HCT116 (cell line): ENCODE results near the gene GFOD1. TPM values are rescaled to one million over a fixed set of nuclear protein-coding genes. Genes with fewer than 3 reads are reported as not detected.

Experiments
- ATAC-seq: fragments of 200-7000 bp; cut with Tn5 transposase; 2 replicates; pipeline ENCODE4 v1.9.1; 2020; ENCODE audit warnings: mild to moderate bottlenecking, moderate library complexity
- BruUV-seq: library from RNA; stranded (reverse); fragments of 400-500 nt; replicated peaks from 2 replicates; lab custom pipeline; 2021; lab: Mats Ljungman, UMichigan
- CTCF ChIA-PET: fragments of 300-600 bp; sonication (Branson Sonifier 250); formaldehyde crosslinking; loops from one replicate; lab custom pipeline; 2021; ENCODE audit warnings: antibody characterized with exemption; lab: Charles Lee
- POLR2A ChIA-PET: fragments of 300-600, 350-600 bp; sonication (Branson Sonifier 250); formaldehyde crosslinking; loops from one replicate; lab custom pipeline; 2021; ENCODE audit warnings: antibody characterized with exemption; lab: Charles Lee
- RAD21 ChIA-PET, 2 experiments: fragments of 300-600 bp; sonication (Branson Sonifier 250); formaldehyde crosslinking; loops; one replicate each; lab custom pipeline; 2023; ENCODE audit warnings: low total read pairs in 2 of 2; ENCODE audit not compliant: uncharacterized antibody in 2 of 2, unreplicated experiment in 2 of 2, low non-redundant PET in 1 of 2; lab: Charles Lee
- DNase-seq: peaks from one replicate; pipeline ENCODE4 v3.0.0-alpha.2; 2010; ENCODE audit warnings: low read depth, low spot score
- H2AFZ ChIP-seq: fragments of 200-600 bp; shearing (Covaris generic), sonication (generic); 2 replicates; pipeline ENCODE4 v1.6.1; 2017; ENCODE audit warnings: low read depth, mixed run types, mixed read lengths, antibody characterized with exemption, low read length; ENCODE audit not compliant: poor library complexity, severe bottlenecking
- H3K27ac ChIP-seq: 2 replicates; pipeline ENCODE4 v1.5.1; 2012; ENCODE audit warnings: low read depth, low read length
- H3K27me3 ChIP-seq: fragments of 200-600 bp; sonication (generic); 2 replicates; pipeline ENCODE4 v1.6.1; 2016; ENCODE audit warnings: mixed run types, low read length, mixed read lengths; ENCODE audit not compliant: insufficient read depth
- H3K36me3 ChIP-seq, 2 experiments: fragments of 200-500 bp in 1 of 2; fragments of 200-600 bp in 1 of 2; sonication (Bioruptor generic) in 1 of 2; sonication (generic) in 1 of 2; 2 replicates each; pipeline versions ENCODE4 v1.5.1 to v1.6.1; 2014 to 2016; ENCODE audit warnings: low read length in 2 of 2, inconsistent platforms in 1 of 2, mixed read lengths in 1 of 2, mixed run types in 1 of 2; ENCODE audit not compliant: insufficient read depth in 2 of 2, control insufficient read depth in 1 of 2
- H3K4me1 ChIP-seq, 2 experiments: fragments of 200-600 bp in 1 of 2; sonication (generic) in 1 of 2; 2 replicates each; pipeline versions ENCODE4 v1.5.1 to v1.6.1; 2012 to 2017; ENCODE audit warnings: low read length in 2 of 2, inconsistent platforms in 1 of 2, mild to moderate bottlenecking in 1 of 2, mixed read lengths in 1 of 2, mixed run types in 1 of 2, moderate library complexity in 1 of 2; ENCODE audit not compliant: insufficient read depth in 2 of 2, control insufficient read depth in 1 of 2
- H3K4me2 ChIP-seq: fragments of 200-600 bp; sonication (generic); 2 replicates; pipeline ENCODE4 v1.6.1; 2017; ENCODE audit warnings: mixed run types, low read length, mixed read lengths
- H3K4me3 ChIP-seq, 2 experiments: fragments of 200-600 bp in 1 of 2; sonication (generic) in 1 of 2; replicated peaks in 1 of 2; 2 replicates each; pipeline ENCODE4 v1.5.1; 2011 to 2016; ENCODE audit warnings: low read length in 2 of 2, control low read depth in 1 of 2, low read depth in 1 of 2, mild to moderate bottlenecking in 1 of 2, mixed read lengths in 1 of 2, mixed run types in 1 of 2
- H3K79me2 ChIP-seq: fragments of 200-600 bp; sonication (generic); 2 replicates; pipeline ENCODE4 v1.6.1; 2017; ENCODE audit warnings: mild to moderate bottlenecking, mixed run types, low read length, moderate library complexity, mixed read lengths; ENCODE audit not compliant: insufficient read depth
- H3K9ac ChIP-seq: fragments of 200-600 bp; sonication (generic); 2 replicates; pipeline ENCODE4 v1.6.1; 2016; ENCODE audit warnings: low read length, mixed read lengths
- H3K9me2 ChIP-seq: fragments of 200-600 bp; sonication (generic), shearing (Covaris generic); 2 replicates; pipeline ENCODE4 v1.6.1; 2017; ENCODE audit warnings: mixed run types, mild to moderate bottlenecking, moderate library complexity; ENCODE audit not compliant: insufficient read depth
- H3K9me3 ChIP-seq, 2 experiments: fragments of 200-500 bp in 1 of 2; fragments of 200-600 bp in 1 of 2; sonication (Bioruptor generic) in 1 of 2; sonication (generic) in 1 of 2; 2 replicates each; pipeline ENCODE4 v1.6.1; 2014 to 2017; ENCODE audit warnings: low read length in 2 of 2, mixed read lengths in 2 of 2, inconsistent platforms in 1 of 2, low read depth in 1 of 2, mild to moderate bottlenecking in 1 of 2, mixed run types in 1 of 2, moderate library complexity in 1 of 2; ENCODE audit not compliant: control insufficient read depth in 1 of 2, insufficient read depth in 1 of 2
- H4K20me1 ChIP-seq: fragments of 200-600 bp; sonication (generic), shearing (Covaris generic); 2 replicates; pipeline ENCODE4 v1.6.1; 2017; ENCODE audit warnings: mixed run types, mild to moderate bottlenecking, moderate library complexity; ENCODE audit not compliant: insufficient read depth
- EGR1 ChIP-seq: IDR thresholded peaks from 2 replicates; pipeline ENCODE4 v1.6.1; 2012; ENCODE audit warnings: low read depth
- ELF1 ChIP-seq: IDR thresholded peaks from 2 replicates; pipeline ENCODE4 v1.6.1; 2012; ENCODE audit warnings: low read depth, borderline replicate concordance
- EZH2 ChIP-seq: fragments of 200-600 bp; sonication (generic); IDR thresholded peaks from 2 replicates; pipeline ENCODE4 v1.6.1; 2017; ENCODE audit warnings: antibody characterized with exemption, mixed run types
- EZH2phosphoT487 ChIP-seq: fragments of 200-600 bp; IDR thresholded peaks from 2 replicates; pipeline ENCODE4 v1.6.1; 2018; ENCODE audit warnings: antibody characterized with exemption, borderline replicate concordance
- POLR2A ChIP-seq: IDR thresholded peaks from 2 replicates; pipeline ENCODE4 v1.7.0; 2011; ENCODE audit warnings: borderline replicate concordance; ENCODE audit not compliant: insufficient read depth, insufficient read length; ENCODE audit errors: extremely low read depth
- POLR2AphosphoS5 ChIP-seq: IDR thresholded peaks from 2 replicates; pipeline ENCODE4 v1.6.1; 2011; ENCODE audit warnings: mild to moderate bottlenecking, low read depth, low read length, moderate library complexity
- RAD21 ChIP-seq: IDR thresholded peaks from 2 replicates; pipeline ENCODE4 v1.6.1; 2012; ENCODE audit warnings: low read depth, mild to moderate bottlenecking
- SIN3A ChIP-seq: IDR thresholded peaks from 2 replicates; pipeline ENCODE4 v1.6.1; 2012; ENCODE audit warnings: low read depth
- TCF7L2 ChIP-seq: IDR thresholded peaks from 2 replicates; pipeline ENCODE4 v1.7.0; 2011; ENCODE audit warnings: borderline replicate concordance, inconsistent platforms; ENCODE audit not compliant: insufficient read depth, insufficient read length; ENCODE audit errors: extremely low read depth
- YY1 ChIP-seq: IDR thresholded peaks from 2 replicates; pipeline ENCODE4 v1.6.1; 2011; ENCODE audit warnings: low read length, low read depth, moderate library complexity, mild to moderate bottlenecking; ENCODE audit not compliant: insufficient replicate concordance; ENCODE audit errors: extremely low read depth
- ZNF274 ChIP-seq: fragments of 200-500 bp; sonication (Bioruptor generic); IDR thresholded peaks from 2 replicates; pipeline ENCODE4 v1.6.1; 2014; ENCODE audit warnings: mild to moderate bottlenecking, low read depth, low read length, inconsistent platforms
- intact Hi-C: fragments of 100-400 bp; cut with micrococcal nuclease; formaldehyde crosslinking; loops from 2 replicates; pipeline ENCODE4 v1.10.0; 2022
- total RNA-seq: library from RNA; stranded (reverse); gene quantifications from one replicate; pipeline ENCODE4 v1.2.1, GENCODE V29; 2021; ENCODE audit not compliant: unreplicated experiment
- TF ChIP-seq, protein P1 (sequence below), 3 experiments: fragments of 200-600 bp in 1 of 3; sonication (generic) in 1 of 3; IDR thresholded peaks in 2 of 3; conservative IDR thresholded peaks in 1 of 3; 2 replicates each; pipeline ENCODE4 v1.5.1; 2012 to 2017; ENCODE audit warnings: low read depth in 2 of 3, low read length in 2 of 3, antibody characterized with exemption in 1 of 3, borderline replicate concordance in 1 of 3, control low read depth in 1 of 3, mild to moderate bottlenecking in 1 of 3, mixed read lengths in 1 of 3, mixed run types in 1 of 3, moderate library complexity in 1 of 3; ENCODE audit not compliant: insufficient read depth in 1 of 3
- TF ChIP-seq, protein P2 (sequence below): IDR thresholded peaks from 2 replicates; pipeline ENCODE4 v1.6.1; 2012; ENCODE audit warnings: low read depth
- TF ChIP-seq, protein P3 (sequence below): IDR thresholded peaks from 2 replicates; pipeline ENCODE4 v1.6.1; 2012
- TF ChIP-seq, protein P4 (sequence below): IDR thresholded peaks from 2 replicates; pipeline ENCODE4 v1.6.1; 2011; ENCODE audit warnings: mild to moderate bottlenecking, low read length, moderate library complexity; ENCODE audit not compliant: insufficient replicate concordance; ENCODE audit errors: extremely low read depth

Gene GFOD1
- total RNA-seq, 1 experiment from 2014 or later, result 3.8 TPM

DNA sequence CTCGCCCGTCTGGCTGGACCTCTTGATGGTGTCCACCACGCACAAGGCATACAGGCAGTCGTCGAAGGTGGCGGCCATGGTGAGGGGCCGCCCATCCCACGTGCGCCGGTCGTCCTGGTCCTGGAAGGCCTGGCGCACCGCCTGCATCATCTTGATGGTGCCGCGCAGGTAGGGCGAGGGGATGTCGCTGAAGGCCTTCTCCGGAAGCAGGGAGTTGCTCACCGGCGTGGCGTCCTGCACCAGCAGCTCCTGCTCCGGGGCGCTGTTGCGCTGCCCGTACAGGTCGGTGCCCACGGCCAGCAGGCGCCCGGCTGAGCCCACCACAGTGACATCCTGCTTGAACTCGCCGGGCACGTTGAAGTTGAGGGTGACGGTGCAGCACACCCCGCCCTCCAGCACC, 122.6 kb downstream of the GFOD1 start (continued):
- TF ChIP-seq, protein P1, sequence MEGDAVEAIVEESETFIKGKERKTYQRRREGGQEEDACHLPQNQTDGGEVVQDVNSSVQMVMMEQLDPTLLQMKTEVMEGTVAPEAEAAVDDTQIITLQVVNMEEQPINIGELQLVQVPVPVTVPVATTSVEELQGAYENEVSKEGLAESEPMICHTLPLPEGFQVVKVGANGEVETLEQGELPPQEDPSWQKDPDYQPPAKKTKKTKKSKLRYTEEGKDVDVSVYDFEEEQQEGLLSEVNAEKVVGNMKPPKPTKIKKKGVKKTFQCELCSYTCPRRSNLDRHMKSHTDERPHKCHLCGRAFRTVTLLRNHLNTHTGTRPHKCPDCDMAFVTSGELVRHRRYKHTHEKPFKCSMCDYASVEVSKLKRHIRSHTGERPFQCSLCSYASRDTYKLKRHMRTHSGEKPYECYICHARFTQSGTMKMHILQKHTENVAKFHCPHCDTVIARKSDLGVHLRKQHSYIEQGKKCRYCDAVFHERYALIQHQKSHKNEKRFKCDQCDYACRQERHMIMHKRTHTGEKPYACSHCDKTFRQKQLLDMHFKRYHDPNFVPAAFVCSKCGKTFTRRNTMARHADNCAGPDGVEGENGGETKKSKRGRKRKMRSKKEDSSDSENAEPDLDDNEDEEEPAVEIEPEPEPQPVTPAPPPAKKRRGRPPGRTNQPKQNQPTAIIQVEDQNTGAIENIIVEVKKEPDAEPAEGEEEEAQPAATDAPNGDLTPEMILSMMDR (IDR thresholded peaks at IDR 0.05 in 2 of 3, conservative IDR thresholded peaks at IDR 0.05 in 1 of 3; ENCODE audit: borderline replicate concordance in 1 of 3, insufficient read depth in 1 of 3, low read depth in 2 of 3, low read length in 2 of 3), result no peak
- TF ChIP-seq ELF1, result no peak

DNA sequence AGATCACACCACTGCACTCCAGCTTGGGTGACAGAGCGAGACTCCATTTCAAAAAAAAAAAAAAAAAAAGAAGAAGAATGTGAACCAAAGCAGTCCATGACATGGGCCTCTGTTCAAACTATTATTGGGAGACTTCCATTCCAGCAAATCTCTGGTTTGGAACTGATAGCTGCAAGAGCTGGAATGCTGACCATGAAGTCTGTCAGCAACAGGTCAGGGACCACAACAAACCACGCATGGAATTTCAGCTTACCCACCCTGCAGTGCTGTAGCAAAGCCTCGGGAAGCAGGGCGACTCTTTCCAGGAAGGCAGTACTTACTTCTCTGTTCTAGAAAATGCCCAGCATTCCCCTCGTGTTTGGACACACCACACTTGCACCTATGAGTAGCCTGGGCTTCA, 125.0 kb downstream of the GFOD1 start:
- no peaks in the 10 kb centered on the region for H3K9me2 ChIP-seq
- no peak overlapping the region for H3K9ac ChIP-seq
- no peaks in the 10 kb centered on the region for H3K9me3 ChIP-seq
- intact Hi-C loops, result no loop called here
- no peak overlapping the region for H3K4me2 ChIP-seq
- ATAC-seq, result no peak
- H3K27ac ChIP-seq, result no peak overlapping the region
- POLR2A ChIA-PET, result no interaction called here
- CTCF ChIA-PET, result no interaction called here
- H3K27me3 ChIP-seq, result no peaks in the 10 kb centered on the region
- H3K79me2 ChIP-seq, result no peaks in the 10 kb centered on the region
- no peak overlapping the region for H3K4me3 ChIP-seq
- H4K20me1 ChIP-seq, result no peaks in the 10 kb centered on the region
- H2AFZ ChIP-seq, result no peak overlapping the region
- no TSS peak for BruUV-seq
- H3K36me3 ChIP-seq, result no peaks in the 10 kb centered on the region
- peaks cover 0 to 2% of the 10 kb centered on the region in 2 experiments; a peak in 1 of 4 replicates for H3K4me1 ChIP-seq
- DNase-seq, result no peak
- RAD21 ChIA-PET, result no interaction called here
- TF ChIP-seq POLR2AphosphoS5 (no peak), RAD21 (no peak), YY1 (no peak), TCF7L2 (no peak), SIN3A (no peak), EGR1 (no peak), ZNF274 (no peak), EZH2phosphoT487 (no peak), ELF1 (no peak), POLR2A (no peak), EZH2 (no peak)
- TF ChIP-seq, protein P2, sequence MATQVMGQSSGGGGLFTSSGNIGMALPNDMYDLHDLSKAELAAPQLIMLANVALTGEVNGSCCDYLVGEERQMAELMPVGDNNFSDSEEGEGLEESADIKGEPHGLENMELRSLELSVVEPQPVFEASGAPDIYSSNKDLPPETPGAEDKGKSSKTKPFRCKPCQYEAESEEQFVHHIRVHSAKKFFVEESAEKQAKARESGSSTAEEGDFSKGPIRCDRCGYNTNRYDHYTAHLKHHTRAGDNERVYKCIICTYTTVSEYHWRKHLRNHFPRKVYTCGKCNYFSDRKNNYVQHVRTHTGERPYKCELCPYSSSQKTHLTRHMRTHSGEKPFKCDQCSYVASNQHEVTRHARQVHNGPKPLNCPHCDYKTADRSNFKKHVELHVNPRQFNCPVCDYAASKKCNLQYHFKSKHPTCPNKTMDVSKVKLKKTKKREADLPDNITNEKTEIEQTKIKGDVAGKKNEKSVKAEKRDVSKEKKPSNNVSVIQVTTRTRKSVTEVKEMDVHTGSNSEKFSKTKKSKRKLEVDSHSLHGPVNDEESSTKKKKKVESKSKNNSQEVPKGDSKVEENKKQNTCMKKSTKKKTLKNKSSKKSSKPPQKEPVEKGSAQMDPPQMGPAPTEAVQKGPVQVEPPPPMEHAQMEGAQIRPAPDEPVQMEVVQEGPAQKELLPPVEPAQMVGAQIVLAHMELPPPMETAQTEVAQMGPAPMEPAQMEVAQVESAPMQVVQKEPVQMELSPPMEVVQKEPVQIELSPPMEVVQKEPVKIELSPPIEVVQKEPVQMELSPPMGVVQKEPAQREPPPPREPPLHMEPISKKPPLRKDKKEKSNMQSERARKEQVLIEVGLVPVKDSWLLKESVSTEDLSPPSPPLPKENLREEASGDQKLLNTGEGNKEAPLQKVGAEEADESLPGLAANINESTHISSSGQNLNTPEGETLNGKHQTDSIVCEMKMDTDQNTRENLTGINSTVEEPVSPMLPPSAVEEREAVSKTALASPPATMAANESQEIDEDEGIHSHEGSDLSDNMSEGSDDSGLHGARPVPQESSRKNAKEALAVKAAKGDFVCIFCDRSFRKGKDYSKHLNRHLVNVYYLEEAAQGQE, result no peak
- TF ChIP-seq, protein P3, sequence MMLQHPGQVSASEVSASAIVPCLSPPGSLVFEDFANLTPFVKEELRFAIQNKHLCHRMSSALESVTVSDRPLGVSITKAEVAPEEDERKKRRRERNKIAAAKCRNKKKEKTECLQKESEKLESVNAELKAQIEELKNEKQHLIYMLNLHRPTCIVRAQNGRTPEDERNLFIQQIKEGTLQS, result no peak
- TF ChIP-seq, protein P4, sequence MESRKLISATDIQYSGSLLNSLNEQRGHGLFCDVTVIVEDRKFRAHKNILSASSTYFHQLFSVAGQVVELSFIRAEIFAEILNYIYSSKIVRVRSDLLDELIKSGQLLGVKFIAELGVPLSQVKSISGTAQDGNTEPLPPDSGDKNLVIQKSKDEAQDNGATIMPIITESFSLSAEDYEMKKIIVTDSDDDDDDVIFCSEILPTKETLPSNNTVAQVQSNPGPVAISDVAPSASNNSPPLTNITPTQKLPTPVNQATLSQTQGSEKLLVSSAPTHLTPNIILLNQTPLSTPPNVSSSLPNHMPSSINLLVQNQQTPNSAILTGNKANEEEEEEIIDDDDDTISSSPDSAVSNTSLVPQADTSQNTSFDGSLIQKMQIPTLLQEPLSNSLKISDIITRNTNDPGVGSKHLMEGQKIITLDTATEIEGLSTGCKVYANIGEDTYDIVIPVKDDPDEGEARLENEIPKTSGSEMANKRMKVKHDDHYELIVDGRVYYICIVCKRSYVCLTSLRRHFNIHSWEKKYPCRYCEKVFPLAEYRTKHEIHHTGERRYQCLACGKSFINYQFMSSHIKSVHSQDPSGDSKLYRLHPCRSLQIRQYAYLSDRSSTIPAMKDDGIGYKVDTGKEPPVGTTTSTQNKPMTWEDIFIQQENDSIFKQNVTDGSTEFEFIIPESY, result no peak
